ENCODE data around the gene RAB3B. TPM values are rescaled to one million over a fixed set of nuclear protein-coding genes. Genes with fewer than 3 reads are reported as not detected.

RAB3B gene
- total and polyA plus RNA-seq, 9 of the 15 experiments (the other 6 are each of a cell fraction or from before 2014, with no cell fraction given) = 0.07 to 0.47 (median 0.27) TPM

DNA sequence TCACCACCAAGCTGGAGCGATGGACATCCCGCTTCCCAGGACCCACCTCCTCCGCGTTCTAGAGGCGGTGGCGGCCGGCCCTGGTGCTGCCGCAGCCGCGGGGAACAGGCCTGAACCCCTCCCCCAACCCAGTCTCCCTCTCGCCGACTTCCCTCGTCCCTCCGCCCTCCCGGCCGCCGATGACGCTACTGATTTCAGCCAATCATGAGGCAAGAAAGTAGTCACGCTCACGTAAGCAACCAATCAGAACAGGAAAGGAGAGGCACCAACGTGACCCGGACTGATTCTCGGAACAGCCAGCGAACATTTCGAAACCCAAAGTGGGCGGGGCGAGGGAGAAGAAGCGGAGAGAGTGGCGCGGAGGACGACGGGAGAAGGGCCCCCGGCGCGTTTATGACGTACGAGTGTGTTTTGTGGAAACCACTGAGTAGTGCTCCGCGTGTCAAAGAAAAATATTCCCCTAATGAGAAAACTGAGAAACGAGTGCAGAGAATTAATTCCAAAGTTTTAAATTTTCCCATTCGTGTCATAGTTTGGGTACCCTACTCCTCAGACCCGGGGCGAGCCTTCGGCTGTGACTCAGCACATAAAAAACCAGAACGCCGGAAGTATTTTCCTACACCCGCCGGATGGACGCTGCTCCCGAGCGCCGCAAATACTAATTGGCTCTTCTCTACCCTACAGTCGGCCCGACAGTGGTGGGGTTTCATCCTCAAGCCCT is 111.7 kb downstream of the RAB3B start, which contains the start of gene NRDC (continued):
- peak; percentile 54; the same call in 1 of the 2 replicates for TF ChIP-seq ESRRA (IDR thresholded peaks at IDR 0.05; ENCODE audit: borderline replicate concordance, low read depth)
- no peak for TF ChIP-seq HOXB6 (CRISPR knock-in tag; IDR thresholded peaks at IDR 0.05; ENCODE audit: borderline replicate concordance)
- peak; percentile 63; the same call in 1 of the 2 replicates for TF ChIP-seq GATAD2A (IDR thresholded peaks at IDR 0.05)
- peak; percentile 99 for TF ChIP-seq TAF1 (IDR thresholded peaks at IDR 0.05; ENCODE audit: control insufficient read depth, extremely low read depth, insufficient read depth, low read length, severe bottlenecking)
- TF ChIP-seq SUPT5H (IDR thresholded peaks at IDR 0.05) = peak; percentile 93
- peak; percentile 98 for TF ChIP-seq TAF7 (tag; IDR thresholded peaks at IDR 0.05)
- TF ChIP-seq, protein P1, sequence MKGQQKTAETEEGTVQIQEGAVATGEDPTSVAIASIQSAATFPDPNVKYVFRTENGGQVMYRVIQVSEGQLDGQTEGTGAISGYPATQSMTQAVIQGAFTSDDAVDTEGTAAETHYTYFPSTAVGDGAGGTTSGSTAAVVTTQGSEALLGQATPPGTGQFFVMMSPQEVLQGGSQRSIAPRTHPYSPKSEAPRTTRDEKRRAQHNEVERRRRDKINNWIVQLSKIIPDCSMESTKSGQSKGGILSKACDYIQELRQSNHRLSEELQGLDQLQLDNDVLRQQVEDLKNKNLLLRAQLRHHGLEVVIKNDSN (CRISPR knock-in tag; IDR thresholded peaks at IDR 0.05) = peak; percentile 96
- peak; percentile 31; the same call in 1 of the 2 replicates for TF ChIP-seq ZBTB7A (IDR thresholded peaks at IDR 0.05; ENCODE audit: borderline replicate concordance, control insufficient read depth, low read depth, low read length)
- TF ChIP-seq NCOA6 (IDR thresholded peaks at IDR 0.05) = no peak
- TF ChIP-seq SMAD3 (CRISPR knock-in tag; conservative IDR thresholded peaks at IDR 0.05) = peak; percentile 9; the same call in 1 of the 2 replicates
- TF ChIP-seq, protein P2, sequence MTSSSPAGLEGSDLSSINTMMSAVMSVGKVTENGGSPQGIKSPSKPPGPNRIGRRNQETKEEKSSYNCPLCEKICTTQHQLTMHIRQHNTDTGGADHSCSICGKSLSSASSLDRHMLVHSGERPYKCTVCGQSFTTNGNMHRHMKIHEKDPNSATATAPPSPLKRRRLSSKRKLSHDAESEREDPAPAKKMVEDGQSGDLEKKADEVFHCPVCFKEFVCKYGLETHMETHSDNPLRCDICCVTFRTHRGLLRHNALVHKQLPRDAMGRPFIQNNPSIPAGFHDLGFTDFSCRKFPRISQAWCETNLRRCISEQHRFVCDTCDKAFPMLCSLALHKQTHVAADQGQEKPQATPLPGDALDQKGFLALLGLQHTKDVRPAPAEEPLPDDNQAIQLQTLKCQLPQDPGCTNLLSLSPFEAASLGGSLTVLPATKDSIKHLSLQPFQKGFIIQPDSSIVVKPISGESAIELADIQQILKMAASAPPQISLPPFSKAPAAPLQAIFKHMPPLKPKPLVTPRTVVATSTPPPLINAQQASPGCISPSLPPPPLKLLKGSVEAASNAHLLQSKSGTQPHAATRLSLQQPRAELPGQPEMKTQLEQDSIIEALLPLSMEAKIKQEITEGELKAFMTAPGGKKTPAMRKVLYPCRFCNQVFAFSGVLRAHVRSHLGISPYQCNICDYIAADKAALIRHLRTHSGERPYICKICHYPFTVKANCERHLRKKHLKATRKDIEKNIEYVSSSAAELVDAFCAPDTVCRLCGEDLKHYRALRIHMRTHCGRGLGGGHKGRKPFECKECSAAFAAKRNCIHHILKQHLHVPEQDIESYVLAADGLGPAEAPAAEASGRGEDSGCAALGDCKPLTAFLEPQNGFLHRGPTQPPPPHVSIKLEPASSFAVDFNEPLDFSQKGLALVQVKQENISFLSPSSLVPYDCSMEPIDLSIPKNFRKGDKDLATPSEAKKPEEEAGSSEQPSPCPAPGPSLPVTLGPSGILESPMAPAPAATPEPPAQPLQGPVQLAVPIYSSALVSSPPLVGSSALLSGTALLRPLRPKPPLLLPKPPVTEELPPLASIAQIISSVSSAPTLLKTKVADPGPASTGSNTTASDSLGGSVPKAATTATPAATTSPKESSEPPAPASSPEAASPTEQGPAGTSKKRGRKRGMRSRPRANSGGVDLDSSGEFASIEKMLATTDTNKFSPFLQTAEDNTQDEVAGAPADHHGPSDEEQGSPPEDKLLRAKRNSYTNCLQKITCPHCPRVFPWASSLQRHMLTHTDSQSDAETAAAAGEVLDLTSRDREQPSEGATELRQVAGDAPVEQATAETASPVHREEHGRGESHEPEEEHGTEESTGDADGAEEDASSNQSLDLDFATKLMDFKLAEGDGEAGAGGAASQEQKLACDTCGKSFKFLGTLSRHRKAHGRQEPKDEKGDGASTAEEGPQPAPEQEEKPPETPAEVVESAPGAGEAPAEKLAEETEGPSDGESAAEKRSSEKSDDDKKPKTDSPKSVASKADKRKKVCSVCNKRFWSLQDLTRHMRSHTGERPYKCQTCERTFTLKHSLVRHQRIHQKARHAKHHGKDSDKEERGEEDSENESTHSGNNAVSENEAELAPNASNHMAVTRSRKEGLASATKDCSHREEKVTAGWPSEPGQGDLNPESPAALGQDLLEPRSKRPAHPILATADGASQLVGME (CRISPR knock-in tag; IDR thresholded peaks at IDR 0.05) = 0 out of 2 replicates have a peak, but pooled peaks have one; percentile 23
- TF ChIP-seq, protein P3, sequence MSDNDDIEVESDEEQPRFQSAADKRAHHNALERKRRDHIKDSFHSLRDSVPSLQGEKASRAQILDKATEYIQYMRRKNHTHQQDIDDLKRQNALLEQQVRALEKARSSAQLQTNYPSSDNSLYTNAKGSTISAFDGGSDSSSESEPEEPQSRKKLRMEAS (CRISPR knock-in tag; IDR thresholded peaks at IDR 0.05) = peak; percentile 66
- TF ChIP-seq, protein P4, sequence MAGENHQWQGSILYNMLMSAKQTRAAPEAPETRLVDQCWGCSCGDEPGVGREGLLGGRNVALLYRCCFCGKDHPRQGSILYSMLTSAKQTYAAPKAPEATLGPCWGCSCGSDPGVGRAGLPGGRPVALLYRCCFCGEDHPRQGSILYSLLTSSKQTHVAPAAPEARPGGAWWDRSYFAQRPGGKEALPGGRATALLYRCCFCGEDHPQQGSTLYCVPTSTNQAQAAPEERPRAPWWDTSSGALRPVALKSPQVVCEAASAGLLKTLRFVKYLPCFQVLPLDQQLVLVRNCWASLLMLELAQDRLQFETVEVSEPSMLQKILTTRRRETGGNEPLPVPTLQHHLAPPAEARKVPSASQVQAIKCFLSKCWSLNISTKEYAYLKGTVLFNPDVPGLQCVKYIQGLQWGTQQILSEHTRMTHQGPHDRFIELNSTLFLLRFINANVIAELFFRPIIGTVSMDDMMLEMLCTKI (IDR thresholded peaks at IDR 0.05; ENCODE audit: partially characterized antibody) = no peak
- peak; percentile 96 for TF ChIP-seq PHF20 (IDR thresholded peaks at IDR 0.05; ENCODE audit: partially characterized antibody)
- peak; percentile 80; the same call in 1 of the 2 replicates for TF ChIP-seq NFRKB (IDR thresholded peaks at IDR 0.05; ENCODE audit: low read depth)
- TF ChIP-seq, protein P5, sequence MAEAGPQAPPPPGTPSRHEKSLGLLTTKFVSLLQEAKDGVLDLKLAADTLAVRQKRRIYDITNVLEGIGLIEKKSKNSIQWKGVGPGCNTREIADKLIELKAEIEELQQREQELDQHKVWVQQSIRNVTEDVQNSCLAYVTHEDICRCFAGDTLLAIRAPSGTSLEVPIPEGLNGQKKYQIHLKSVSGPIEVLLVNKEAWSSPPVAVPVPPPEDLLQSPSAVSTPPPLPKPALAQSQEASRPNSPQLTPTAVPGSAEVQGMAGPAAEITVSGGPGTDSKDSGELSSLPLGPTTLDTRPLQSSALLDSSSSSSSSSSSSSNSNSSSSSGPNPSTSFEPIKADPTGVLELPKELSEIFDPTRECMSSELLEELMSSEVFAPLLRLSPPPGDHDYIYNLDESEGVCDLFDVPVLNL (CRISPR knock-in tag; IDR thresholded peaks at IDR 0.05; ENCODE audit: low read depth) = peak; percentile 16; the same call in 1 of the 2 replicates
- peak; percentile 82 for TF ChIP-seq BCOR (IDR thresholded peaks at IDR 0.05)
- peak; percentile 77 for TF ChIP-seq BHLHE40 (IDR thresholded peaks at IDR 0.05; ENCODE audit: low read length)
- TF ChIP-seq KHSRP (IDR thresholded peaks at IDR 0.05) = peak; percentile 79
